Measurements from ENCODE around the gene MNAT1. TPM values are rescaled to one million over a fixed set of nuclear protein-coding genes. Genes with fewer than 3 reads are reported as not detected.

Gene MNAT1
- total RNA-seq, 1 donor from 2014 or later, result 114 TPM

DNA sequence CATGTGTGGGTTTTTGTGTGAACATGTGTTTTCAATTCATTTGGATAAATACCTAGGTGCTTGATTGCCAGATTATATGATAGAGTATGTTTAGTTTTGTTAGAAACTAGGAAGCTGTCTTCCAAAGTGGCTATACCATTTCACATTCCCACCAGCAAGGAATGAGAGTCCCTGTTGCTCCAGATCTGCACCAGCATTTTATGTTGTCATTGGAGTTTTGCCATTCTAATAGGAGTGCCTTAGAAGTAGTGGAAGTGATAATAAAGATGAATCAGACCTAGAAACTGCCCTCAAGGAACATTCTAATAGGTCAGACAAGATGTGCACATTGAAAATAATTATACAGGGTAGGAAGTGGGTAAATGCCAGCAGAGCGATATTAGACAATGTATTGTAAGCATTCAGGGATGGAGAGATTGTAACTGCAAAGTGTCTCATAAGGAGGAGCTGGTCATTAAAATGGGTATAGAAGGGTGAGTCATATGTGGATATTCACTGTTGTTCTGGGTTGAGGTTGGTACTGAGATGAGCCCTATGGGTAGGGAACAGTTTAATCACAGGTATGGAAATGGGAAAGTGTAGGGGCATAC is 71.4 kb downstream of the MNAT1 start:
- no peaks in the 10 kb centered on the region for H3K36me3 ChIP-seq
- no peaks in the 10 kb centered on the region for H3K27me3 ChIP-seq
- no peaks in the 10 kb centered on the region for H3K79me2 ChIP-seq (ENCODE audit: low read depth)
- Mint-ChIP-seq H3K4me1 (no peaks in the 10 kb centered on the region), H3K4me3 (no peak overlapping the region), H3K27ac (no peak overlapping the region), H3K9me3 (no peaks in the 10 kb centered on the region), H3K27me3 (ENCODE audit: insufficient read depth, low read depth) (no peaks in the 10 kb centered on the region), H3K36me3 (peaks cover 11% of the 10 kb centered on the region)
- H3K9ac ChIP-seq, result no peak overlapping the region
- no peaks in the 10 kb centered on the region for H3K9me3 ChIP-seq (ENCODE audit: low read depth)
- no peak for DNase-seq (ENCODE audit: low spot score)
- no peaks in the 10 kb centered on the region for H3F3A ChIP-seq (ENCODE audit: low read depth)
- H3K4me3 ChIP-seq, result no peak overlapping the region
- no peaks in the 10 kb centered on the region for H3K4me1 ChIP-seq
- H4K20me1 ChIP-seq (ENCODE audit: low read depth), result no peaks in the 10 kb centered on the region
- no peak overlapping the region for H3K27ac ChIP-seq
- TF ChIP-seq EZH2phosphoT487 (IDR thresholded peaks at IDR 0.05) (no peak), EZH2 (IDR thresholded peaks at IDR 0.05) (no peak)
- TF ChIP-seq, protein P1, sequence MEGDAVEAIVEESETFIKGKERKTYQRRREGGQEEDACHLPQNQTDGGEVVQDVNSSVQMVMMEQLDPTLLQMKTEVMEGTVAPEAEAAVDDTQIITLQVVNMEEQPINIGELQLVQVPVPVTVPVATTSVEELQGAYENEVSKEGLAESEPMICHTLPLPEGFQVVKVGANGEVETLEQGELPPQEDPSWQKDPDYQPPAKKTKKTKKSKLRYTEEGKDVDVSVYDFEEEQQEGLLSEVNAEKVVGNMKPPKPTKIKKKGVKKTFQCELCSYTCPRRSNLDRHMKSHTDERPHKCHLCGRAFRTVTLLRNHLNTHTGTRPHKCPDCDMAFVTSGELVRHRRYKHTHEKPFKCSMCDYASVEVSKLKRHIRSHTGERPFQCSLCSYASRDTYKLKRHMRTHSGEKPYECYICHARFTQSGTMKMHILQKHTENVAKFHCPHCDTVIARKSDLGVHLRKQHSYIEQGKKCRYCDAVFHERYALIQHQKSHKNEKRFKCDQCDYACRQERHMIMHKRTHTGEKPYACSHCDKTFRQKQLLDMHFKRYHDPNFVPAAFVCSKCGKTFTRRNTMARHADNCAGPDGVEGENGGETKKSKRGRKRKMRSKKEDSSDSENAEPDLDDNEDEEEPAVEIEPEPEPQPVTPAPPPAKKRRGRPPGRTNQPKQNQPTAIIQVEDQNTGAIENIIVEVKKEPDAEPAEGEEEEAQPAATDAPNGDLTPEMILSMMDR (IDR thresholded peaks at IDR 0.05), result no peak
- H2AFZ ChIP-seq (replicated peaks), result no peak overlapping the region
- H3K4me2 ChIP-seq, result no peak overlapping the region

DNA sequence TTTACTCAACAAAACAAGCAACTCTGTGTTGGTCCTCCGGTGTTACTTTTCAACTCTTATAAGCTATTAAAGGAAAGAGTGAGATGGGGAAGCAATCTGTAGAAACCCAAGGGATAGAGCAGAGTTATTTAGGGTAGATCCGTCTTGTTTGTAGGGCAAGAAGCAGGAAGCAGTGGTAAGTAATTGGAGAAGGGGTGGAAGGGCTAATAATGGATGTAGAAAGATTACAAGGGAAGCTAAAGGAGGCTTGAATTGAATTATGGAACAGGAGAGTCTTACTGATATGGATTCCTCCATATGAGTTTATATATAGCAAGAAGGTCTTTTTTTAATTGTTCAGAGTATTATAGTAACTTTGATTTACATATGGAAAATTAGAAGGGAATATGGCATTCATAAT is 72.7 kb downstream of the MNAT1 start:
- Histone ChIP-seq H3K36me3 (peaks cover 3% of the 10 kb centered on the region), H2AFZ (replicated peaks) (no peak overlapping the region), H3K27ac (no peak overlapping the region), H3K4me1 (no peaks in the 10 kb centered on the region), H3F3A (ENCODE audit: low read depth) (no peaks in the 10 kb centered on the region), H3K9me3 (ENCODE audit: low read depth) (no peaks in the 10 kb centered on the region), H3K4me2 (no peak overlapping the region), H3K9ac (no peak overlapping the region), H4K20me1 (ENCODE audit: low read depth) (no peaks in the 10 kb centered on the region), H3K79me2 (ENCODE audit: low read depth) (no peaks in the 10 kb centered on the region), H3K27me3 (no peaks in the 10 kb centered on the region), H3K4me3 (no peak overlapping the region)
- H3K36me3 Mint-ChIP-seq, result peaks cover 16% of the 10 kb centered on the region
- H3K4me3 Mint-ChIP-seq, result no peak overlapping the region
- H3K4me1 Mint-ChIP-seq, result no peaks in the 10 kb centered on the region
- no peak for TF ChIP-seq EZH2phosphoT487 (IDR thresholded peaks at IDR 0.05)
- H3K27ac Mint-ChIP-seq, result no peak overlapping the region
- no peak for DNase-seq (ENCODE audit: low spot score)
- H3K9me3 Mint-ChIP-seq, result no peaks in the 10 kb centered on the region
- H3K27me3 Mint-ChIP-seq (ENCODE audit: insufficient read depth, low read depth), result no peaks in the 10 kb centered on the region

DNA sequence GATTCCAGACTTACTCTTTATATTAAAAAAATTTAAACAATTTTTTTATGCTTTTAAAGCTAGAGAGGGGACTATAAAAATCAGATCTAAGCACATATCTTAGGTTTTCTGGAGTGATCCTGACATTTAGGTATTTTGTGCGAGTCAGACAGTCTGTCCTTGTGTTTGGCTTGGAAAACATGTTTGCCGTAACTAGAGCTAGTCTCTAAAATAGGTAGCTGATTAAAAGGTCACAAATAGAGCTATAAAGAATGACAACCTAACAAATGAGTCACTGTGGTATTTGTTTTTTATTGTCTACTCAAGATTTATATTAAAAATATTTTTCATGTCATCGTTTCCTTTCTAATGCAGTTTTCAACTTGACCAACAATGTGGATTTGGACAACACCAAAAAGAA is 73.4 kb downstream of the MNAT1 start:
- Histone ChIP-seq H3K4me3 (no peak overlapping the region), H3F3A (ENCODE audit: low read depth) (no peaks in the 10 kb centered on the region), H3K27ac (no peak overlapping the region), H3K79me2 (ENCODE audit: low read depth) (no peaks in the 10 kb centered on the region), H3K4me2 (no peak overlapping the region), H3K4me1 (no peaks in the 10 kb centered on the region), H2AFZ (replicated peaks) (no peak overlapping the region), H3K9ac (no peak overlapping the region), H3K36me3 (peaks cover 3% of the 10 kb centered on the region), H3K9me3 (ENCODE audit: low read depth) (no peaks in the 10 kb centered on the region), H3K27me3 (no peaks in the 10 kb centered on the region), H4K20me1 (ENCODE audit: low read depth) (no peaks in the 10 kb centered on the region)
- TF ChIP-seq, protein P1 (IDR thresholded peaks at IDR 0.05), result no peak
- TF ChIP-seq EZH2 (IDR thresholded peaks at IDR 0.05) (no peak), EZH2phosphoT487 (IDR thresholded peaks at IDR 0.05) (no peak)
- Mint-ChIP-seq H3K27ac (no peak overlapping the region), H3K4me1 (no peaks in the 10 kb centered on the region), H3K9me3 (no peaks in the 10 kb centered on the region), H3K36me3 (peaks cover 17% of the 10 kb centered on the region), H3K4me3 (no peak overlapping the region), H3K27me3 (ENCODE audit: insufficient read depth, low read depth) (no peaks in the 10 kb centered on the region)
- no peak for DNase-seq (ENCODE audit: low spot score)

DNA sequence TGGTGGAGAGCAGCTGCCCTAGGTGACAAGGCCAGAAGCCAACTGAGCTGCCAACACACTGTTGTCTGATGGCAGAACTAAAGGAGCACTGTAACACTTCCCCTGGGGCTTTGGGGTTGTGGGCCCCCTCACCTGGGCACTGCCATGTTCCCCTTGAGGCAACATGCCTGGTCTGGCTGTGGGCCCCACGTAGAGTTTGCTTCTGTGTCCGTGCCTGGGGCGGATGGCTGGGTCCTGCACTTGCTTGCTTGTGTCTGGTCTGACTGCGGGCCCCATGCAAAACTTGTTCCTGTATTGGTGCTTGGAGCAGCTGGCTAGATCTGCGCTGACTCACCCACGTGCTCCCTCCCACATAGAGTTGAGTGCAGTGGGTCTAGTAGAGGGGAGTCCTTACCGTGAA is 78.4 kb downstream of the MNAT1 start:
- Histone ChIP-seq H3K4me1 (no peaks in the 10 kb centered on the region), H3K9me3 (ENCODE audit: low read depth) (no peaks in the 10 kb centered on the region), H3K27me3 (no peaks in the 10 kb centered on the region), H4K20me1 (ENCODE audit: low read depth) (no peaks in the 10 kb centered on the region), H3K36me3 (peaks cover 3% of the 10 kb centered on the region), H3K79me2 (ENCODE audit: low read depth) (no peaks in the 10 kb centered on the region), H3K4me3 (no peak overlapping the region), H3K27ac (no peak overlapping the region), H3K9ac (no peak overlapping the region), H3F3A (ENCODE audit: low read depth) (no peaks in the 10 kb centered on the region), H2AFZ (replicated peaks) (no peak overlapping the region), H3K4me2 (no peak overlapping the region)
- no peak overlapping the region for H3K27ac Mint-ChIP-seq
- no peak for DNase-seq (ENCODE audit: low spot score)
- H3K9me3 Mint-ChIP-seq, result no peaks in the 10 kb centered on the region
- no peaks in the 10 kb centered on the region for H3K27me3 Mint-ChIP-seq (ENCODE audit: insufficient read depth, low read depth)
- peaks cover 19% of the 10 kb centered on the region for H3K36me3 Mint-ChIP-seq
- peaks cover 3% of the 10 kb centered on the region for H3K4me1 Mint-ChIP-seq
- H3K4me3 Mint-ChIP-seq, result no peak overlapping the region
- TF ChIP-seq, protein P1 (IDR thresholded peaks at IDR 0.05), result no peak
- no peak for TF ChIP-seq EZH2 (IDR thresholded peaks at IDR 0.05)
- TF ChIP-seq EZH2phosphoT487 (IDR thresholded peaks at IDR 0.05), result no peak

Data from neural progenitor cell (in vitro differentiated cells).